Neural progenitor cell (in vitro differentiated cells): ENCODE data around the gene ADAMTSL5.

Experiments
- EZH2 ChIP-seq: fragments of 200-600 bp; sonication (generic); IDR thresholded peaks from 2 replicates; pipeline ENCODE4 v1.6.1; 2017; ENCODE audit warnings: antibody characterized with exemption, mild to moderate bottlenecking, moderate library complexity
- EZH2phosphoT487 ChIP-seq: fragments of 200-600 bp; sonication (generic); IDR thresholded peaks from 2 replicates; pipeline ENCODE4 v1.6.1; 2017; ENCODE audit warnings: antibody characterized with exemption
- TF ChIP-seq, protein P1 (sequence below): fragments of 200-600 bp; sonication (generic); IDR thresholded peaks from 2 replicates; pipeline ENCODE4 v1.5.1; 2017; ENCODE audit warnings: antibody characterized with exemption, mild to moderate bottlenecking

DNA sequence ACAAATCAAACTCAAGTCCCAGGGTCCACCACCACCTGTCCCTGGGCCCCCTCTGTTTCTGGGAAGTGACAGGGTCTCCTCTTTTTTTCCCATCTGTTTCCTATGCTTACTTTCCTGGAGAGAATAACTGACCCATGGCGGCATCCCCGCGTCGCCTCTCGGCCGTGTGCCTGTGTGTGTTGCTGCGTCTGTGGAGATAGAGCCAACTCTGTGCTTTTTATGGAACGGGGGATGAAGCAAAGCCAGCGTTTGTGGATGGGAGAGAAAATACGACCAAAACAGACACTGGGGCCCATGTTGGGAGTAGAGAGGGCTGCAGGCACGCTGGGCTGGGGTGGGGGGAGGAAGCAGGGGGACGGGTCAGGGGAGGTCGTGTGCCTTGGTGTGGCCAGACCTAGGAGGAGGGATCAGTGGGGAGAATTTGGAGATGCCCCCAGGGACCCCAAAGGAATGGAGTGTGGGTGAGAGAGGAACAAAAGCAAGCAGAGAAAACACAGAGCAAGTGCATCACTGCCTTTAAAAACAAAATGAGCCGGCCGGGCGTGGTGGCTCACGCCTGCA is 27.6 kb upstream of the ADAMTSL5 start:
- TF ChIP-seq, protein P1, sequence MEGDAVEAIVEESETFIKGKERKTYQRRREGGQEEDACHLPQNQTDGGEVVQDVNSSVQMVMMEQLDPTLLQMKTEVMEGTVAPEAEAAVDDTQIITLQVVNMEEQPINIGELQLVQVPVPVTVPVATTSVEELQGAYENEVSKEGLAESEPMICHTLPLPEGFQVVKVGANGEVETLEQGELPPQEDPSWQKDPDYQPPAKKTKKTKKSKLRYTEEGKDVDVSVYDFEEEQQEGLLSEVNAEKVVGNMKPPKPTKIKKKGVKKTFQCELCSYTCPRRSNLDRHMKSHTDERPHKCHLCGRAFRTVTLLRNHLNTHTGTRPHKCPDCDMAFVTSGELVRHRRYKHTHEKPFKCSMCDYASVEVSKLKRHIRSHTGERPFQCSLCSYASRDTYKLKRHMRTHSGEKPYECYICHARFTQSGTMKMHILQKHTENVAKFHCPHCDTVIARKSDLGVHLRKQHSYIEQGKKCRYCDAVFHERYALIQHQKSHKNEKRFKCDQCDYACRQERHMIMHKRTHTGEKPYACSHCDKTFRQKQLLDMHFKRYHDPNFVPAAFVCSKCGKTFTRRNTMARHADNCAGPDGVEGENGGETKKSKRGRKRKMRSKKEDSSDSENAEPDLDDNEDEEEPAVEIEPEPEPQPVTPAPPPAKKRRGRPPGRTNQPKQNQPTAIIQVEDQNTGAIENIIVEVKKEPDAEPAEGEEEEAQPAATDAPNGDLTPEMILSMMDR = no peak
- TF ChIP-seq EZH2phosphoT487 (no peak), EZH2 (no peak)
